KMS-11 (cell line): ENCODE measurements around the gene SCN5A.

Experiments
- H2AFZ ChIP-seq: fragments of 200-600 bp; sonication (generic); 2 replicates; pipeline ENCODE4 v1.6.1; 2016; ENCODE audit warnings: antibody characterized with exemption, mixed run types, low read depth
- H3K27ac ChIP-seq: fragments of 200-600 bp; sonication (generic); 2 replicates; pipeline ENCODE4 v1.6.1; 2016; ENCODE audit warnings: mild to moderate bottlenecking, mixed run types
- H3K27me3 ChIP-seq: fragments of 200-600 bp; sonication (generic); 2 replicates; pipeline ENCODE4 v1.6.1; 2017; ENCODE audit warnings: mild to moderate bottlenecking, low read depth, mixed run types, moderate library complexity; ENCODE audit not compliant: insufficient read depth
- H3K36me3 ChIP-seq: fragments of 200-600 bp; sonication (generic); 2 replicates; pipeline ENCODE4 v1.6.1; 2017; ENCODE audit warnings: mild to moderate bottlenecking, mixed run types; ENCODE audit not compliant: insufficient read depth
- H3K4me1 ChIP-seq: fragments of 200-600 bp; sonication (generic); 2 replicates; pipeline ENCODE4 v1.6.1; 2016; ENCODE audit warnings: mild to moderate bottlenecking, low read depth, mixed run types; ENCODE audit not compliant: poor library complexity, severe bottlenecking
- H3K4me2 ChIP-seq: fragments of 200-600 bp; sonication (generic); 2 replicates; pipeline ENCODE4 v1.7.0; 2016; ENCODE audit warnings: mild to moderate bottlenecking, mixed run types
- H3K4me3 ChIP-seq: fragments of 200-600 bp; sonication (generic); IDR thresholded peaks from 2 replicates; pipeline ENCODE4 v1.6.1; 2017; ENCODE audit warnings: low read depth, low read length, mixed read lengths; ENCODE audit not compliant: insufficient read depth
- H3K79me2 ChIP-seq: fragments of 200-600 bp; sonication (generic); 2 replicates; pipeline ENCODE4 v1.6.1; 2016; ENCODE audit warnings: low read depth, mixed run types; ENCODE audit not compliant: insufficient read depth
- H3K9ac ChIP-seq: fragments of 200-600 bp; sonication (generic); 2 replicates; pipeline ENCODE4 v1.6.1; 2016; ENCODE audit warnings: mild to moderate bottlenecking, mixed run types
- H4K20me1 ChIP-seq: fragments of 200-600 bp; sonication (generic); 2 replicates; pipeline ENCODE4 v1.6.1; 2016; ENCODE audit warnings: mild to moderate bottlenecking, mixed run types; ENCODE audit not compliant: insufficient read depth
- CTCF ChIP-seq: fragments of 200-600 bp; sonication (generic); conservative IDR thresholded peaks from 2 replicates; pipeline ENCODE4 v1.6.1; 2017; ENCODE audit warnings: low read depth, mild to moderate bottlenecking, antibody characterized with exemption, low read length, moderate library complexity, mixed read lengths

The SCN5A gene

GRCh38 chr3:38565339-38566214 is 83.9 kb downstream of the SCN5A start:
- Histone ChIP-seq H3K9ac (no peak overlapping the region), H3K27me3 (no peaks in the 10 kb centered on the region), H3K27ac (no peak overlapping the region), H3K36me3 (no peaks in the 10 kb centered on the region), H4K20me1 (no peaks in the 10 kb centered on the region), H3K79me2 (no peaks in the 10 kb centered on the region), H3K4me3 (no peak overlapping the region), H3K4me2 (no peak overlapping the region), H2AFZ (no peak overlapping the region), H3K4me1 (no peaks in the 10 kb centered on the region)
- no peak for TF ChIP-seq CTCF

GRCh38 chr3:38564631-38565338 is 84.7 kb downstream of the SCN5A start:
- H3K79me2 ChIP-seq: no peaks in the 10 kb centered on the region
- H3K27me3 ChIP-seq: no peaks in the 10 kb centered on the region
- H3K4me1 ChIP-seq: no peaks in the 10 kb centered on the region
- H2AFZ ChIP-seq: no peak overlapping the region
- no peak overlapping the region for H3K27ac ChIP-seq
- TF ChIP-seq CTCF: no peak
- H4K20me1 ChIP-seq: no peaks in the 10 kb centered on the region
- no peaks in the 10 kb centered on the region for H3K36me3 ChIP-seq
- no peak overlapping the region for H3K9ac ChIP-seq
- H3K4me3 ChIP-seq: no peak overlapping the region
- H3K4me2 ChIP-seq: no peak overlapping the region

GRCh38 chr3:38563886-38564270 is 85.6 kb downstream of the SCN5A start:
- no peaks in the 10 kb centered on the region for H3K36me3 ChIP-seq
- no peak for TF ChIP-seq CTCF
- no peaks in the 10 kb centered on the region for H3K79me2 ChIP-seq
- no peak overlapping the region for H3K4me3 ChIP-seq
- no peak overlapping the region for H3K9ac ChIP-seq
- no peak overlapping the region for H3K27ac ChIP-seq
- no peak overlapping the region for H2AFZ ChIP-seq
- H3K4me1 ChIP-seq: no peaks in the 10 kb centered on the region
- no peaks in the 10 kb centered on the region for H4K20me1 ChIP-seq
- H3K27me3 ChIP-seq: no peaks in the 10 kb centered on the region
- no peak overlapping the region for H3K4me2 ChIP-seq

GRCh38 chr3:38563070-38563885 is 86.2 kb downstream of the SCN5A start:
- TF ChIP-seq CTCF: no peak
- Histone ChIP-seq H3K36me3 (no peaks in the 10 kb centered on the region), H3K4me1 (no peaks in the 10 kb centered on the region), H3K27me3 (no peaks in the 10 kb centered on the region), H3K27ac (no peak overlapping the region), H3K9ac (no peak overlapping the region), H3K4me2 (no peak overlapping the region), H4K20me1 (no peaks in the 10 kb centered on the region), H3K4me3 (no peak overlapping the region), H3K79me2 (no peaks in the 10 kb centered on the region), H2AFZ (no peak overlapping the region)
